Breast epithelium (tissue), 4 donors: ENCODE results near the gene DALRD3. TPM values are rescaled to one million over a fixed set of nuclear protein-coding genes. Genes with fewer than 3 reads are reported as not detected.

Source experiments
- DNase-seq, 2 donors: peaks; one replicate each; pipeline ENCODE4 v3.0.0-alpha.2; 2019; ENCODE audit warnings: low spot score in 2 of 2
- H3K27ac ChIP-seq, 2 donors: fragments of 200-600 bp; sonication (generic) in 1 of 2; one replicate each; pipeline ENCODE4 v1.5.1; 2016 to 2019; ENCODE audit warnings: mild to moderate bottlenecking in 1 of 2
- H3K27me3 ChIP-seq, 2 donors: fragments of 200-600 bp; sonication (generic) in 1 of 2; one replicate each; pipeline versions ENCODE4 v1.5.1 to v1.6.0; 2017 to 2019; ENCODE audit warnings: control low read depth in 1 of 2, mild to moderate bottlenecking in 1 of 2
- H3K36me3 ChIP-seq: fragments of 200-600 bp; one replicate; pipeline ENCODE4 v1.5.1; 2019
- H3K4me1 ChIP-seq, 2 donors: fragments of 200-600 bp; sonication (generic); one replicate each; pipeline ENCODE4 v1.5.1; 2016 to 2019; ENCODE audit warnings: control low read depth in 1 of 2
- H3K4me3 ChIP-seq, 3 donors: fragments of 200-600 bp; sonication (generic); 1 replicate in 2 of 3; 2 replicates in 1 of 3; pipeline ENCODE4 v1.5.1; 2016 to 2019; ENCODE audit warnings: mild to moderate bottlenecking in 3 of 3, moderate library complexity in 2 of 3
- H3K9me3 ChIP-seq, 2 donors: fragments of 200-600 bp; sonication (generic) in 1 of 2; one replicate each; pipeline ENCODE4 v1.5.1; 2016 to 2019; ENCODE audit warnings: control low read depth in 1 of 2
- POLR2A ChIP-seq: fragments of 450-650 bp; IDR thresholded peaks from one replicate; pipeline ENCODE4 v1.6.1; 2016; ENCODE audit warnings: antibody characterized with exemption, mild to moderate bottlenecking, moderate library complexity
- POLR2AphosphoS5 ChIP-seq, 3 donors: sonication (generic); formaldehyde crosslinking; IDR thresholded peaks; one replicate each; pipeline ENCODE4 v1.6.1; 2017; ENCODE audit warnings: antibody characterized with exemption in 3 of 3
- intact Hi-C: fragments of 100-400 bp; cut with DNase I; formaldehyde crosslinking; loops from one replicate; pipeline ENCODE4 v1.15.1; 2023; ENCODE audit warnings: low total_unique reads
- total RNA-seq, 3 donors: library from RNA; depleted of rRNA; stranded (reverse); fragments of >200 nt; gene quantifications; one replicate each; pipeline ENCODE4 v1.1.0, GENCODE V29; 2016
- TF ChIP-seq, protein P1 (sequence below), 3 donors: fragments of 450-650 bp; IDR thresholded peaks; one replicate each; pipeline ENCODE4 v1.5.1; 2016 to 2017; ENCODE audit warnings: antibody characterized with exemption in 3 of 3, mild to moderate bottlenecking in 3 of 3, moderate library complexity in 3 of 3

The DALRD3 gene
- total RNA-seq, 3 donors from 2014 or later = 27.5 to 48.4 (median 37.7) TPM

DNA sequence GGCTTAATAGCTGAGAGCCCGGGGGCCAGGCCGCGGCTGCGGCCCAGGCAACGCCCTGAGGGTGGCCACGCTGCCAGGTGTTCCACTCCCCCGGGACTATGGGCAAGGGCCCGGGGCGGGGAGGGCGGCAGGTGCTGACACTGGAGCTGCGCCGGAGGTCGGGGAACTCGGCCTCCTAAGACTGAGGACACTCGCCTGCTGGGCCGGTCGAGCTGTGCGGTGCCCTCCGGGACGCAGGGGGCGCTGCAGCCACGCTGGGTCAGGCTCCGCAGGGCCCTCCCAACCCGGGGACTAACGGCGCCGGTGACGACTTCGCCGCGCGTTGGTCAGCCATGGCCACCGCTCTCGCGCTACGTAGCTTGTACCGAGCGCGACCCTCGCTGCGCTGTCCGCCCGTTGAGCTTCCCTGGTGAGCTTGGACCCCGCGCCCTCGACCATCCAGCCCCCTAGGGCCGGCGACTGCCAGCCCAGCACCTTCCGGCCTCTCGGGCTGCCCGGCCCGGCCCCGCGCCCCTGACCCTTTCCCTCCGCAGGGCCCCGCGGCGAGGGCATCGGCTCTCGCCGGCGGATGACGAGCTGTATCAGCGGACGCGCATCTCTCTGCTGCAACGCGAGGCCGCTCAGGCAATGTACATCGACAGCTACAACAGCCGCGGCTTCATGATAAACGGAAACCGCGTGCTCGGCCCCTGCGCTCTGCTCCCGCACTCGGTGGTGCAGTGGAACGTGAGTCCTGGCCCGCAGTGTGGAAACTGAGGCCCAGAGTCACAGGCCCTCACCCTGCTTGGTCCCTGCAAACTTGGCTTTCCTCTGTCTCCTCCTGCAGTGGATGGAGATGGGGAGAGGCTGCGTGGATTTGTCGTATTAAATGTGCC, 3.7 kb upstream of the DALRD3 start, which contains the start of gene NDUFAF3:
Gene NDUFAF3, plus strand, starts transcription at position 309 of the 875 bp plus-strand sequence. Its CDS starts 24 bp downstream, at position 333.
- peaks cover 4% of the 10 kb centered on the region for H3K36me3 ChIP-seq
- no peaks in the 10 kb centered on the region for H3K9me3 ChIP-seq
- peak; percentile 55 for TF ChIP-seq POLR2A
- TF ChIP-seq, protein P1, sequence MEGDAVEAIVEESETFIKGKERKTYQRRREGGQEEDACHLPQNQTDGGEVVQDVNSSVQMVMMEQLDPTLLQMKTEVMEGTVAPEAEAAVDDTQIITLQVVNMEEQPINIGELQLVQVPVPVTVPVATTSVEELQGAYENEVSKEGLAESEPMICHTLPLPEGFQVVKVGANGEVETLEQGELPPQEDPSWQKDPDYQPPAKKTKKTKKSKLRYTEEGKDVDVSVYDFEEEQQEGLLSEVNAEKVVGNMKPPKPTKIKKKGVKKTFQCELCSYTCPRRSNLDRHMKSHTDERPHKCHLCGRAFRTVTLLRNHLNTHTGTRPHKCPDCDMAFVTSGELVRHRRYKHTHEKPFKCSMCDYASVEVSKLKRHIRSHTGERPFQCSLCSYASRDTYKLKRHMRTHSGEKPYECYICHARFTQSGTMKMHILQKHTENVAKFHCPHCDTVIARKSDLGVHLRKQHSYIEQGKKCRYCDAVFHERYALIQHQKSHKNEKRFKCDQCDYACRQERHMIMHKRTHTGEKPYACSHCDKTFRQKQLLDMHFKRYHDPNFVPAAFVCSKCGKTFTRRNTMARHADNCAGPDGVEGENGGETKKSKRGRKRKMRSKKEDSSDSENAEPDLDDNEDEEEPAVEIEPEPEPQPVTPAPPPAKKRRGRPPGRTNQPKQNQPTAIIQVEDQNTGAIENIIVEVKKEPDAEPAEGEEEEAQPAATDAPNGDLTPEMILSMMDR (IDR thresholded peaks at IDR 0.05) = peak; percentile 86 to 99 (median 98)
- peak; percentile 85 to 92 (median 88) for TF ChIP-seq POLR2AphosphoS5 (IDR thresholded peaks at IDR 0.05)
- intact Hi-C loops = no loop called here
- peak within 1 kb of the TSS; percentile 100 for H3K27ac ChIP-seq
- DNase-seq = peak; percentile 90 to 95
- no peaks in the 10 kb centered on the region for H3K27me3 ChIP-seq
- peak within 1 kb of the TSS; percentile 96 to 99 (median 98) for H3K4me3 ChIP-seq
- H3K4me1 ChIP-seq = peaks cover 16 to 17% of the 10 kb centered on the region in 2 donors

DNA sequence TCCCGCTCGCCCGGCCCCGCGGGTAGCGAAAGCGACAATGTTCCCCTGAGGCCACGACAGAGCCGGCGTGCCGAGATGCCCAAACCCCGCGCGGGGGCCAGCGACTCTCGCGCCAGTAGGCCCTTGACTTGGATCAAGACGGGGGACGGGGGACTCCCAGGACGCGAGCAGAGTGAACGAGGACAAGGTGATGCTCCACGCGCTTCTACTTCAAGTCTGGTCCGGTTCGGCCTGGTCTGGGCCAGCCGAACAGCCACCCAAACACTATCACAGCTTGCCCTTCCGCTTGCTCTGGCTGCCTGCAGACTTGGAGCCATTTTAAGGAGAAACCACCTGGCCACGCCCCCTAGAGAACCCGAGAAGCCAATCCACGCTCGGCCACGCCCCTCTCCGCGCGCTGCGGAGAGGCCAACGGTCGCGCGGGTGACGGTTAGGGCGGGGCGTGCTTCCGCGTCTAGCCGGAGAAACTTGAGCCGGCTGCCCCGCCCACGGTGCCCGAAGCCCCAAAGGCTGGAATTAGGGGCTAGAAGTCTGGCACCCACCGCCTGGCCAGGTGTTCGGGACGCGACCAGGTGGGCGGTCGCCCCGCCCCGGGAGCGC, 2.9 kb upstream of the DALRD3 start:
- intact Hi-C loops = no loop called here

DNA sequence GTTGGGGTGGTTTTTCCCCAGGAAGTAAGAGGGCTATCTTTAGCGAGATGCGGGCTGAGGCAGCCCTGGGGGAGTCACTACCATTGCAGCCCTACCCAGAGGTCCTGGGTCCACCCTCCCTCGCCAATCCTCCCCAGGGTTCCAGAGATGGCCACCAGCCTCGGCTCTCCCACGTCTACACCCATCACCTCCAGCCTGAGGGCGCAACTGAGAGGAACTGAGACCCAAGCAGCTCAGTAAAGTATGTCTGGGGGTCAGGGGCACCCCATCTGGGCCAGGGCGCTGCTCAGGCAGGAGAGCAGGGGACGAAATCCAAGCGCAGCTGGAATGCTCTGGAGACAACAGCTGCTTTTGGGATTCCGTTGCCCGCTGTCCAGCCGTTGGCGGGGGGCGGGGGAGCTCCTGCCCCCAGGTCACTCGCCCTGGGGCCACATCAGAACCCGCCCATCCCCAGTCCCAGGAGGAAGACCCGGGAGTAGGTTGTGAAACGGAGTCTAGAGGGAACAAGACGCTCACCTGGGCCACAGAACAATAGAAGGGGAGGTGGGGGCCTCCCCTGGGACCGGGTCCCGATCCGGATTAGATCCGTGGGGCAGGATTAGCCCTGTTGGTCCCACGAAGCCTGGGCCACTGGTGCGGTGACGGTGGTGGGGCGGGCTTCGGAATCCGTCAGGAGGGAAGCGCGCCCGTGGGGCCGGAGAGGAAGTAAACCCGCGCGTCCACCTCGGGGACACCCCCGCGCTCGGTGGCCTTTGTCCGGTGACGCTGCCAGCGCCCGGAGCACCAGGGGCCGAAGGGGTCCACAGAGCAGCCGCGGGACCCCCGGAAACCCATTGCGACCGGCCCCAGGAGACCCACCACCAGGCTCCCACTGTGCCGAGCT, 2.2 kb upstream of the DALRD3 start:
- intact Hi-C loops = no loop called here
- no peak for TF ChIP-seq POLR2A
- TF ChIP-seq, protein P1 (IDR thresholded peaks at IDR 0.05) = no peak
- TF ChIP-seq POLR2AphosphoS5 (IDR thresholded peaks at IDR 0.05) = no peak
- peak; percentile 51 to 66 for DNase-seq
- Histone ChIP-seq H3K27me3 (no peaks in the 10 kb centered on the region), H3K27ac (peak overlapping the region; percentile 100), H3K4me3 (peak overlapping the region; percentile 96 to 99 (median 98)), H3K4me1 (peaks cover 16 to 17% of the 10 kb centered on the region in 2 donors), H3K9me3 (no peaks in the 10 kb centered on the region), H3K36me3 (peaks cover 4% of the 10 kb centered on the region)

More for the DNA sequence above, 2.9 kb upstream of the DALRD3 start:
- TF ChIP-seq POLR2A = peak; percentile 99
- TF ChIP-seq, protein P1 (IDR thresholded peaks at IDR 0.05) = no peak
- peak; percentile 98 to 99 (median 98) for TF ChIP-seq POLR2AphosphoS5 (IDR thresholded peaks at IDR 0.05)
- Histone ChIP-seq H3K27ac (peak overlapping the region; percentile 100), H3K27me3 (no peaks in the 10 kb centered on the region), H3K36me3 (peaks cover 4% of the 10 kb centered on the region), H3K4me3 (peak overlapping the region; percentile 96 to 99 (median 98)), H3K9me3 (no peaks in the 10 kb centered on the region), H3K4me1 (peaks cover 16 to 17% of the 10 kb centered on the region in 2 donors)
- peak; percentile 99 for DNase-seq

DNA sequence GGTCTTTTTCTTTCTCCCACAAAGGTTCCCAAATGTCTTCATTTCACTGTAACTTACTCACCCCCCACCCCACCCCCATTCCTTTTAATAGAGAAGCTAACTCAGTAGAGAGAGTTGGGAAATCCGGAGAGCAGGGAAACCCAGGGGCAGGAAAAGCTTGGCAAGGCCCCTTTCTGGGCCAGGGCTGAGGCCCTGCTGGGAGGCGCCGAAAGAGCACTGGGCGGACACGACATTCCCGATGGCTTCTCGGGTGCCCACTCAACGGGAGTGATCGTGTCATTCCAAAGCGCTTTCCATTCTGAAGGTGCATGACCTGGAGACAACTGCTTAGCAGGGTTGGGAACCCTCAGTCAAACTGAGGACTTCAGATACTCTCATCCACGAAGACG, 1.6 kb upstream of the DALRD3 start:
- H3K4me1 ChIP-seq = peaks cover 16 to 17% of the 10 kb centered on the region in 2 donors
- intact Hi-C loops = no loop called here

More for the DNA sequence above, 1.6 kb upstream of the DALRD3 start:
- no peaks in the 10 kb centered on the region for H3K9me3 ChIP-seq
- H3K36me3 ChIP-seq = peaks cover 5% of the 10 kb centered on the region
- TF ChIP-seq, protein P1 (IDR thresholded peaks at IDR 0.05) = no peak
- TF ChIP-seq POLR2A = no peak
- TF ChIP-seq POLR2AphosphoS5 (IDR thresholded peaks at IDR 0.05) = no peak
- H3K27me3 ChIP-seq = no peaks in the 10 kb centered on the region
- H3K4me3 ChIP-seq = peak overlapping the region; percentile 96 to 99 (median 98)
- H3K27ac ChIP-seq = peak overlapping the region; percentile 100
- no peak for DNase-seq
